Activated T-helper 1 cell treated with anti-CD3 and anti-CD28 coated beads, Interleukin-12 subunit alpha, Interleukin-12 subunit beta, Interleukin-2, Interleukin-4 antibody, amounts not matched to agents 30 ng/mL and 10 ng/mL and 1 ng/mL, durations not matched to agents 14 hours and 24 hours and 36 hours (primary cell): ENCODE measurements around the gene NEK9. TPM values are rescaled to one million over a fixed set of nuclear protein-coding genes. Genes with fewer than 3 reads are reported as not detected.

ENCODE experiments used
- DNase-seq: peaks from one replicate; pipeline ENCODE4 v3.0.0; 2021; ENCODE audit warnings: low spot score
- H3K27ac Mint-ChIP-seq: one replicate; pipeline ENCODE4 v1.8.0; 2021; ENCODE audit warnings: mild to moderate bottlenecking, mixed read lengths
- H3K27me3 Mint-ChIP-seq: one replicate; pipeline ENCODE4 v1.8.0; 2022; ENCODE audit warnings: mild to moderate bottlenecking, moderate library complexity, mixed read lengths; ENCODE audit not compliant: insufficient read depth
- H3K36me3 Mint-ChIP-seq: one replicate; pipeline ENCODE4 v1.8.0; 2021; ENCODE audit warnings: low read depth, mixed read lengths
- H3K4me1 Mint-ChIP-seq: one replicate; pipeline ENCODE4 v1.8.0; 2021; ENCODE audit warnings: low read depth, mixed read lengths
- H3K4me3 Mint-ChIP-seq: one replicate; pipeline ENCODE4 v1.8.0; 2021; ENCODE audit warnings: mild to moderate bottlenecking, moderate library complexity, mixed read lengths
- H3K9me3 Mint-ChIP-seq: one replicate; pipeline ENCODE4 v1.8.0; 2021; ENCODE audit warnings: mixed read lengths
- intact Hi-C: fragments of 100-400 bp; cut with micrococcal nuclease; formaldehyde crosslinking; loops from one replicate; pipeline ENCODE4 v1.15.1; 2024
- total RNA-seq: library from RNA; stranded (reverse); gene quantifications from 2 replicates; pipeline ENCODE4 v1.2.3, GENCODE V29; 2022

Gene NEK9
- total RNA-seq, 1 donor from 2014 or later: 76.8 TPM

GRCh38 chr14:75032939-75033338, 93.9 kb downstream of the NEK9 start:
- Mint-ChIP-seq H3K4me1 (no peaks in the 10 kb centered on the region), H3K9me3 (no peaks in the 10 kb centered on the region), H3K36me3 (peaks cover 28% of the 10 kb centered on the region), H3K27me3 (no peaks in the 10 kb centered on the region), H3K4me3 (no peak overlapping the region), H3K27ac (no peak overlapping the region)
- DNase-seq: no peak
- intact Hi-C loops: no loop called here

- intact Hi-C loops: no loop called here
- Mint-ChIP-seq H3K27me3 (no peaks in the 10 kb centered on the region), H3K27ac (no peak overlapping the region), H3K4me3 (no peak overlapping the region), H3K36me3 (peaks cover 21% of the 10 kb centered on the region), H3K9me3 (no peaks in the 10 kb centered on the region), H3K4me1 (no peaks in the 10 kb centered on the region)
- DNase-seq: no peak
Measured at GRCh38 chr14:75030147-75030546, 96.7 kb downstream of the NEK9 start.

Other genes with a start within 250 kb of the NEK9 start
- 98.9 and 107 TPM in 2 replicates for gene DLST, start 245.1 kb downstream of the NEK9 start, total RNA-seq
- gene RPS6KL1, start 203.8 kb downstream of the NEK9 start, total RNA-seq: 10.8 and 11.6 TPM in 2 replicates
- gene PGF, start 171.5 kb downstream of the NEK9 start, total RNA-seq: 0.22 and 0.41 TPM in 2 replicates
- gene EIF2B2, start 124.1 kb downstream of the NEK9 start, total RNA-seq: 52.8 and 54.3 TPM in 2 replicates
- gene MLH3, start 75.6 kb downstream of the NEK9 start, total RNA-seq: 24.3 and 28.3 TPM in 2 replicates
- 37.9 and 43.0 TPM in 2 replicates for gene ACYP1, start 63.0 kb downstream of the NEK9 start, total RNA-seq
- gene ZC2HC1C, start 57.4 kb downstream of the NEK9 start, total RNA-seq: 0.71 and 0.80 TPM in 2 replicates
- gene TMED10, start 49.6 kb upstream of the NEK9 start, total RNA-seq: 195 and 204 TPM in 2 replicates
- 40.9 and 41.9 TPM in 2 replicates for gene FOS, start 151.8 kb upstream of the NEK9 start, total RNA-seq